ENCODE data around the gene ATP2A1. TPM values are rescaled to one million over a fixed set of nuclear protein-coding genes. Genes with fewer than 3 reads are reported as not detected.

Gene ATP2A1
- total and polyA plus RNA-seq, 2 donors (not counting 3 experiments of a cell fraction or from before 2014, with no cell fraction given): 1.2 to 2.5 TPM

GRCh38 chr16:28869201-28869600 is 9.1 kb upstream of the ATP2A1 start:
- Histone ChIP-seq H3K9ac (replicated peaks; ENCODE audit: extremely low read depth, insufficient read depth, low read length) (no peak overlapping the region), H3K4me3 (replicated peaks in 1 of 3; ENCODE audit: insufficient read depth in 1 of 3, low read depth in 1 of 3, low read length in 3 of 3) (no peak overlapping the region), H3K36me3 (ENCODE audit: control insufficient read depth in 2 of 2, extremely low read depth in 1 of 2, insufficient read depth in 2 of 2, low read length in 2 of 2) (peaks cover 10 to 49% of the 10 kb centered on the region in 2 experiments), H3K9me3 (replicated peaks; ENCODE audit: control insufficient read depth, insufficient read depth, low read length) (no peaks in the 10 kb centered on the region), H2AFZ (ENCODE audit: low read depth, low read length) (no peak overlapping the region), H3K79me2 (ENCODE audit: control insufficient read depth, insufficient read depth, low read length) (peaks cover 21% of the 10 kb centered on the region), H3K4me2 (ENCODE audit: insufficient read depth, low read length) (no peak overlapping the region), H3K27me3 (ENCODE audit: control insufficient read depth in 2 of 2, insufficient read depth in 2 of 2, low read length in 2 of 2) (no peaks in the 10 kb centered on the region), H3K4me1 (ENCODE audit: control insufficient read depth, extremely low read depth, insufficient read depth, low read length) (peaks cover 8% of the 10 kb centered on the region), H3K27ac (ENCODE audit: insufficient read depth, low read depth, low read length) (no peak overlapping the region), H3K9me1 (replicated peaks; ENCODE audit: control insufficient read depth, extremely low read depth, insufficient read depth, low read length) (no peaks in the 10 kb centered on the region), H4K20me1 (replicated peaks; ENCODE audit: control insufficient read depth, extremely low read depth, insufficient read depth, low read length) (no peaks in the 10 kb centered on the region)
- intact Hi-C loops (cut with micrococcal nuclease) (no loop called here), dilution Hi-C loops (cut with MboI; ENCODE audit: extremely low pct_ligation_motif_present, low sequenced_read_pairs) (no loop called here)
- BruUV-seq (replicated peaks): no TSS peak
- TF ChIP-seq FOS (IDR thresholded peaks at IDR 0.05; ENCODE audit: borderline replicate concordance, insufficient read depth, low read length): no peak
- TF ChIP-seq MAX (IDR thresholded peaks at IDR 0.05; ENCODE audit: insufficient read depth, insufficient read length): no peak
- TF ChIP-seq JUN (IDR thresholded peaks at IDR 0.05; ENCODE audit: borderline replicate concordance, insufficient read depth, insufficient read length, low read depth): no peak
- no peak for TF ChIP-seq POLR2A (IDR thresholded peaks at IDR 0.05; ENCODE audit: low read depth, low read length)
- ChIA-PET CTCF (interaction anchor here (2.3 kb wide), 1 partner anchor 76 kb away, joined by 7 read pairs; no protein-coding TSS in a partner anchor), POLR2A (no interaction called here)
- FAIRE-seq: no peak
- DNase-seq (ENCODE audit: low read depth, low spot score): no peak

DNA sequence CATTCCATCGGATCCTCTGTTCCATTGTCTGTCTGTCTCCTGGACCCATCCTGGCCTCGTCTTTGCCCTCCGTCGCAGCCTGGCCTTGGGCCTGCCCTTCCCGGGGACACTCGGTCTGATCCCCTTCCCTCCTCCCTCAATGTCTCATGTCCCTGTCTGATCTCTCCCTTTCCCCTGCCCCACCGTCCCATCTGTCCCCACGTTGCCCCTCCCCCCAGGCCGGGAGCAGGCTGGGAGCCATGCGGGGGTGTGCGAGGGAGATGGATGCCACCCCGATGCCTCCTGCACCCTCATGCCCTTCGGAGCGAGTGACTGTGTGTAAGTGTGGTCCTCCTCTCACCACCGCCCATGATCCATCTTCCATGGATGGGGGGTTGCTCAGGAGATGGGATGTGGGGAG is 5.3 kb upstream of the ATP2A1 start:
- dilution Hi-C loops (cut with MboI; ENCODE audit: extremely low pct_ligation_motif_present, low sequenced_read_pairs) (no loop called here), intact Hi-C loops (cut with micrococcal nuclease) (loop anchor here (1.0 kb wide), 1 partner anchor 72 kb away; no protein-coding TSS in a partner anchor)
- no peak for TF ChIP-seq CTCF (IDR thresholded peaks at IDR 0.05; ENCODE audit: extremely low read depth in 1 of 2, insufficient read depth in 1 of 2, low read depth in 1 of 2, low read length in 2 of 2)
- TF ChIP-seq POLR2AphosphoS5 (IDR thresholded peaks at IDR 0.05; ENCODE audit: insufficient read depth, low read depth, low read length): no peak
- no peak for TF ChIP-seq MYC (IDR thresholded peaks at IDR 0.05; ENCODE audit: low read depth, low read length)
- TF ChIP-seq MAX (IDR thresholded peaks at IDR 0.05; ENCODE audit: insufficient read depth, insufficient read length): no peak
- TF ChIP-seq FOS (IDR thresholded peaks at IDR 0.05; ENCODE audit: borderline replicate concordance, insufficient read depth, low read length): no peak
- no peak for TF ChIP-seq POLR2A (IDR thresholded peaks at IDR 0.05; ENCODE audit: low read depth, low read length)
- no peak for TF ChIP-seq JUN (IDR thresholded peaks at IDR 0.05; ENCODE audit: borderline replicate concordance, insufficient read depth, insufficient read length, low read depth)
- no peak for TF ChIP-seq GATA2 (IDR thresholded peaks at IDR 0.05; ENCODE audit: insufficient read depth, insufficient read length, low read depth, low read length)
- TF ChIP-seq EZH2 (IDR thresholded peaks at IDR 0.05; ENCODE audit: borderline replicate concordance, low read depth, low read length, severe bottlenecking): no peak
- POLR2A ChIA-PET: no interaction called here
- Histone ChIP-seq H4K20me1 (replicated peaks; ENCODE audit: control insufficient read depth, extremely low read depth, insufficient read depth, low read length) (no peaks in the 10 kb centered on the region), H3K9me1 (replicated peaks; ENCODE audit: control insufficient read depth, extremely low read depth, insufficient read depth, low read length) (no peaks in the 10 kb centered on the region), H3K27me3 (ENCODE audit: control insufficient read depth in 2 of 2, insufficient read depth in 2 of 2, low read length in 2 of 2) (no peaks in the 10 kb centered on the region), H2AFZ (ENCODE audit: low read depth, low read length) (no peak overlapping the region), H3K9ac (replicated peaks; ENCODE audit: extremely low read depth, insufficient read depth, low read length) (no peak overlapping the region), H3K79me2 (ENCODE audit: control insufficient read depth, insufficient read depth, low read length) (no peaks in the 10 kb centered on the region), H3K4me3 (replicated peaks in 1 of 3; ENCODE audit: insufficient read depth in 1 of 3, low read depth in 1 of 3, low read length in 3 of 3) (no peak overlapping the region), H3K9me3 (replicated peaks; ENCODE audit: control insufficient read depth, insufficient read depth, low read length) (no peaks in the 10 kb centered on the region), H3K4me1 (ENCODE audit: control insufficient read depth, extremely low read depth, insufficient read depth, low read length) (no peaks in the 10 kb centered on the region), H3K4me2 (ENCODE audit: insufficient read depth, low read length) (no peak overlapping the region), H3K36me3 (ENCODE audit: control insufficient read depth in 2 of 2, extremely low read depth in 1 of 2, insufficient read depth in 2 of 2, low read length in 2 of 2) (peaks cover 10 to 41% of the 10 kb centered on the region in 2 experiments), H3K27ac (ENCODE audit: insufficient read depth, low read depth, low read length) (no peak overlapping the region)
- CTCF ChIA-PET: interaction anchor here (1.2 to 5.3 kb wide), 3 partner anchors 9 to 71 kb away, joined by 5 to 55 read pairs (median 12); partner anchors contain the start of gene SH2B1
- DNase-seq (ENCODE audit: low read depth, low spot score) (no peak), FAIRE-seq (no peak)
- BruUV-seq (replicated peaks): no TSS peak
